ENCODE data around the gene KCNQ2. TPM values are rescaled to one million over a fixed set of nuclear protein-coding genes. Genes with fewer than 3 reads are reported as not detected.

Gene KCNQ2
- total and polyA plus RNA-seq, 7 donors, result 0.01 to 2.8 (median 0.15) TPM; not detected in 1

DNA sequence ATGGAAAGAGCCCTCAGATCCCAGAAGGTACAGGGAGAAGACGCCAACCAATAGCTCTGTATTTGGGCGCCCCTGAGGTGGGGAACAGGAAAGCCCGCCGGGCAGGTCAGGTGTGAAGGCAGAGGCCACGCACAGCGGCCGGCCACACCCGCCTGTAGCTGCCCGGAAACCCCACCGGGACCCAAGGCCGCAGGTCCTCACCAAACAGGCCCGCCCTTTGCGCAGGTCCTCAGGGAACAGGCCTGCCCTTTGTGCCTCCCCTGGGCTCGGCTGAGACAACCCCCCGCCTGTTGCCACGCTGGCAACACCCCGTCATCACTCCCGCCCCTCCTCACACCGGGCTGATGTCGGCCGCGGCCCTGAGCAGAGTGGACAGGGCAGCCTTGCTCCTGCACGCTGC is 66.4 kb downstream of the KCNQ2 start:
- intact Hi-C loops (cut with DNase I), result no loop called here
- DNase-seq (no peak), ATAC-seq (no peak)
- TF ChIP-seq, protein P1, sequence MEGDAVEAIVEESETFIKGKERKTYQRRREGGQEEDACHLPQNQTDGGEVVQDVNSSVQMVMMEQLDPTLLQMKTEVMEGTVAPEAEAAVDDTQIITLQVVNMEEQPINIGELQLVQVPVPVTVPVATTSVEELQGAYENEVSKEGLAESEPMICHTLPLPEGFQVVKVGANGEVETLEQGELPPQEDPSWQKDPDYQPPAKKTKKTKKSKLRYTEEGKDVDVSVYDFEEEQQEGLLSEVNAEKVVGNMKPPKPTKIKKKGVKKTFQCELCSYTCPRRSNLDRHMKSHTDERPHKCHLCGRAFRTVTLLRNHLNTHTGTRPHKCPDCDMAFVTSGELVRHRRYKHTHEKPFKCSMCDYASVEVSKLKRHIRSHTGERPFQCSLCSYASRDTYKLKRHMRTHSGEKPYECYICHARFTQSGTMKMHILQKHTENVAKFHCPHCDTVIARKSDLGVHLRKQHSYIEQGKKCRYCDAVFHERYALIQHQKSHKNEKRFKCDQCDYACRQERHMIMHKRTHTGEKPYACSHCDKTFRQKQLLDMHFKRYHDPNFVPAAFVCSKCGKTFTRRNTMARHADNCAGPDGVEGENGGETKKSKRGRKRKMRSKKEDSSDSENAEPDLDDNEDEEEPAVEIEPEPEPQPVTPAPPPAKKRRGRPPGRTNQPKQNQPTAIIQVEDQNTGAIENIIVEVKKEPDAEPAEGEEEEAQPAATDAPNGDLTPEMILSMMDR (IDR thresholded peaks at IDR 0.05), result no peak
- H3K27ac ChIP-seq, result no peak overlapping the region
- no peak overlapping the region for H3K4me3 ChIP-seq
- no peaks in the 10 kb centered on the region for H3K4me1 ChIP-seq
- H3K9me3 ChIP-seq, result no peaks in the 10 kb centered on the region
- 76 to 84% (median 84%) methylated on average over 18 to 23 of the region's 23 CpGs for WGBS, 3 donors
- H3K36me3 ChIP-seq (ENCODE audit: insufficient read depth in 1 of 2, low read depth in 1 of 2), result no peaks in the 10 kb centered on the region
- H3K27me3 ChIP-seq (ENCODE audit: insufficient read depth in 3 of 3, low read length in 2 of 3), result peaks cover 0 to 64% (median 5%) of the 10 kb centered on the region in 3 donors

DNA sequence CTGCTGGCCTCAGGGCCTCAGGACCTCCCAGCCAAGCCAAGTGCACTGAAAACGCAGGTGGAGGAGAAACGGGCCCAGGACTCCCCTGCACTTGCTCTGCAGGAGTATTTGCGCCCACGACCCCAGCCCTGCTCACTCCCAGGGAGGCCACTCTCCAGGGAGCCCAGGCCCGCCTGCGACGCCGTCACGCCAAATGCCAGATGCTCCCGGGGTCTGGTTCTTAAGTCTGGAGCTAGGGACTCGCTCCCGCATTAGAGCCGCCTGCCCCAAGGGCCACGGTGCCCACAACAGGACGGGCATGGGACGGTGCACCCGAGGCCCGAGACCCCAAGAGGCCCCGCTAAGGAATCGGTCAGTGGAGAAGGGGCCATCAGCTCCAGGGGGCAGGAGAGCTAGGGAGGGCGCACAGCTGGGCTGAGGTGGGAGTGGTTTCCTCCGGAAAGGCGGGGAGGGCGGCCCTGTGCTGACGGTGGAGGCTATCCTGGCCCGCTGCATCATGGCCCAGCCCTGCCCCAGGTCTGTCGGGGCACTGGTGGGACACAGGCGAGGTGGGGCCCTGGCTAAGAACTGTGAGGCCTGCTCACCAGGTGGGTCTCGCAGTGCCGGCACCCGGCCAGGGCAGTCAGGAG is 67.2 kb downstream of the KCNQ2 start:
- intact Hi-C loops (cut with DNase I), result no loop called here
- no peak for ATAC-seq
- 48 to 61% (median 55%) methylated on average over 28 to 31 of the region's 31 CpGs for WGBS, 3 donors
- Histone ChIP-seq H3K4me3 (no peak overlapping the region), H3K36me3 (ENCODE audit: insufficient read depth in 1 of 2, low read depth in 1 of 2) (no peaks in the 10 kb centered on the region), H3K9me3 (no peaks in the 10 kb centered on the region), H3K27me3 (ENCODE audit: insufficient read depth in 3 of 3, low read length in 2 of 3) (peaks cover 0 to 64% (median 5%) of the 10 kb centered on the region in 3 donors), H3K27ac (no peak overlapping the region), H3K4me1 (no peaks in the 10 kb centered on the region)
- no peak for DNase-seq
- TF ChIP-seq, protein P1 (IDR thresholded peaks at IDR 0.05), result no peak

DNA sequence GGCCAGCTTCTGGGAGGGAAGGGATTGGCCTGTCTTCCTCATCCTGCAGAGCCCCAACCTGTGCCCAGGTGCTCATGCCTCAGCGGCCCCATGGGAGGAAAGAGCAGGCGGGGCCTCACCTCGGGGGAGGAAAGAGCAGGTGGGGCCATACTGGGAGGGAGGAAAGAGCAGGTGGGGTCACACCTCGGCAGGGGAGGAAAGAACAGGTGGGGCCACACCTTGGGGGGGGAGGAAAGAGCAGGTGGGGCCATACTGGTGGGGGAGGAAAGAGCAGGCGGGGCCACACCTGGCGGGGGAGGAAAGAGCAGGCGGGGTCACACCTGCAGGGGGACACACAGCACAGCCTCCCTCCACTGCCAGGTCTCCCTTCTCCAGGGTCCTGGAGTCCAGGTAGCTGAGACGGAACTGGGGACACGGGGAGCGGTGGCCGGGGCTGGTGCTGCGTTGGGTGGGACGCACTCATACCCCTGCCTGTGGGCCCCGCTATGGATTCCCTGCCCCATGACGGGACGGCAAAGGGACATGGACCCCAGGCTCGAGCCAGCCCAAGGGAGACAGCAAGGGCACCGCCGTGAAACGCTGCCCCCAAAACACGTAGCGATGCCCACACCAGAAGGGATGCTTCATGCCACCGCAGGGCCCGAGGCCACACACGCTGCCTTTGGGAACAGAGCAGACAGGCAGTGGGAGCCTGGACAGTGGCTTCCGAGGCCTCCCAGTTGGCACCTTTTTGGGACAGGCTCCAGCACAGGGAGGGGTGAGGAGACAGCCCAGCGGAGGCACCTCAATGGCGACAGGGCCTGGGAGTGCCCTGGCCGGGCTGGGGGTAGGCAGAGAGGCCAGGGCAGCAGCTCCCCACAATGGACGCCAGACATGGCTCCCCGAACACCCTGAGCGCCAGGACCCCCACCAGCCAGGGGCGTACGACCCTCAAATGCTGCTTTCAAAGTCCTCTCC is 68.0 kb downstream of the KCNQ2 start:
- intact Hi-C loops (cut with DNase I), result no loop called here
- no peak for DNase-seq

DNA sequence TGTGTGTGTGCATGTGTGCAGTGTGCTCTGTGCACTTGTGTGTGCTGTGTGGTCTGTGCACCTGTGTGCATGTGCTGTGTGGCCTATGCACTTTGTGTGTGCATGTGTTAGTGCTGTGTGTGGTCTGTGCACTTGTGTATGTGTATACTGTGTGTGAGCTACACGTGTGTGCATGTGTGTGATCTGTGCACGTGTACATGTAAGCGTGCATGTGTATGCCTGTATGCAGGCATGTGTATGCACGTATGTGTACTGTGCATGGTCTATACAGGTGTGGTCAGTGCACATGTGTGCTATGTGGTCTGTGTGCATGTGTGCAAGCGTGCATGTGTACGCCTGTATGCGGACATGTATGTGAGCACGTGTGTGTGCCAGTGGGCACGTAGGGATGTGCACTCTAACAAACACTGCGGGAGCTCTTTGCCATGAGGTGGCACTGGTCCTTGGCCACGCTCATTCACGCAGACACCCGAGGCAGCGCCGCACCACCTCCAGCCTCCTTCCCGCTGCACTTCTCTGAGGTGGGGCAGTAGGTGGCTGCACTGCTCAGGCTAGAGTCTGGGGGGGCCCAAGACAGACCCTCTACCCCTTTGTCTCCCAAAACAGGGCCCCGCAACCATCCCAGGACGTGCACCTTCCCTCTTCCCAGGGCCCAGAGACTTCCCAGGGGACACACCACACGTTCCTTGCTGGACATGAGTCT is 68.9 kb downstream of the KCNQ2 start:
- Histone ChIP-seq H3K27ac (no peak overlapping the region), H3K9me3 (no peaks in the 10 kb centered on the region), H3K27me3 (ENCODE audit: insufficient read depth in 3 of 3, low read length in 2 of 3) (peaks cover 0 to 63% (median 10%) of the 10 kb centered on the region in 3 donors), H3K36me3 (ENCODE audit: insufficient read depth in 1 of 2, low read depth in 1 of 2) (no peaks in the 10 kb centered on the region), H3K4me1 (no peaks in the 10 kb centered on the region), H3K4me3 (no peak overlapping the region)
- intact Hi-C loops (cut with DNase I), result no loop called here
- WGBS, 3 donors, result 79 to 86% (median 80%) methylated on average over 19 of the region's 19 CpGs
- TF ChIP-seq, protein P1 (IDR thresholded peaks at IDR 0.05), result no peak
- DNase-seq (no peak), ATAC-seq (no peak)

More for the DNA sequence above, 68.0 kb downstream of the KCNQ2 start:
- Histone ChIP-seq H3K9me3 (no peaks in the 10 kb centered on the region), H3K4me1 (no peaks in the 10 kb centered on the region), H3K4me3 (no peak overlapping the region), H3K27me3 (ENCODE audit: insufficient read depth in 3 of 3, low read length in 2 of 3) (peaks cover 0 to 61% (median 8%) of the 10 kb centered on the region in 3 donors), H3K36me3 (ENCODE audit: insufficient read depth in 1 of 2, low read depth in 1 of 2) (no peaks in the 10 kb centered on the region), H3K27ac (no peak overlapping the region)
- WGBS, 3 donors, result 75 to 78% (median 76%) methylated on average over 30 to 34 of the region's 34 CpGs
- TF ChIP-seq, protein P1 (IDR thresholded peaks at IDR 0.05), result no peak
- ATAC-seq, result no peak
